Endodermal cell (in vitro differentiated cells): ENCODE results near the gene HES6. TPM values are rescaled to one million over a fixed set of nuclear protein-coding genes. Genes with fewer than 3 reads are reported as not detected.

Experiments
- DNase-seq: peaks from one replicate; pipeline ENCODE4 v3.0.0-alpha.2; 2017
- H3K27ac ChIP-seq: 2 replicates; pipeline ENCODE4 v1.5.1; 2013; ENCODE audit warnings: mild to moderate bottlenecking, low read depth, low read length, moderate library complexity
- H3K27me3 ChIP-seq: 2 replicates; pipeline ENCODE4 v1.6.1; 2013; ENCODE audit warnings: mild to moderate bottlenecking, low read length, moderate library complexity; ENCODE audit not compliant: insufficient read depth, control insufficient read depth, poor library complexity, severe bottlenecking
- H3K36me3 ChIP-seq: 2 replicates; pipeline ENCODE4 v1.7.0; 2013; ENCODE audit warnings: mild to moderate bottlenecking, low read length, moderate library complexity; ENCODE audit not compliant: control insufficient read depth, insufficient read depth
- H3K4me1 ChIP-seq: one replicate; pipeline ENCODE4 v1.7.0; 2013; ENCODE audit warnings: low read length; ENCODE audit not compliant: control insufficient read depth, insufficient read depth
- H3K4me3 ChIP-seq: 2 replicates; pipeline ENCODE4 v1.5.1; 2013; ENCODE audit warnings: mild to moderate bottlenecking, low read length, moderate library complexity
- H3K9ac ChIP-seq: 2 replicates; pipeline ENCODE4 v1.6.1; 2013; ENCODE audit warnings: mild to moderate bottlenecking, low read length, moderate library complexity; ENCODE audit not compliant: poor library complexity, severe bottlenecking; ENCODE audit errors: extremely low read depth
- H3K9me3 ChIP-seq: 2 replicates; pipeline ENCODE4 v1.6.1; 2013; ENCODE audit warnings: mild to moderate bottlenecking, low read length, moderate library complexity; ENCODE audit not compliant: control insufficient read depth
- H3K27ac Mint-ChIP-seq: 2 replicates; pipeline ENCODE4 v1.8.0; 2020; ENCODE audit warnings: mixed read lengths
- H3K27me3 Mint-ChIP-seq: 2 replicates; pipeline ENCODE4 v1.8.0; 2021; ENCODE audit warnings: mild to moderate bottlenecking, mixed read lengths; ENCODE audit not compliant: insufficient read depth
- H3K36me3 Mint-ChIP-seq: 2 replicates; pipeline ENCODE4 v1.8.0; 2020; ENCODE audit warnings: low read depth, mixed read lengths
- H3K4me1 Mint-ChIP-seq: 2 replicates; pipeline ENCODE4 v1.8.0; 2020; ENCODE audit warnings: mixed read lengths
- H3K4me3 Mint-ChIP-seq: 2 replicates; pipeline ENCODE4 v1.8.0; 2020; ENCODE audit warnings: mild to moderate bottlenecking, moderate library complexity, mixed read lengths
- H3K9me3 Mint-ChIP-seq: 2 replicates; pipeline ENCODE4 v1.8.0; 2020; ENCODE audit warnings: mild to moderate bottlenecking, mixed read lengths
- CTCF ChIP-seq: fragments of 200-600 bp; sonication (generic); conservative IDR thresholded peaks from 2 replicates; pipeline ENCODE4 v1.5.0; 2021; ENCODE audit warnings: antibody characterized with exemption, mild to moderate bottlenecking
- WGBS, 2 experiments: methylation state at CpG; one replicate each; pipeline versions ENCODE4 v1.1.5 to v1.1.7; 2013; ENCODE audit warnings: missing lambda C conversion rate in 2 of 2, mixed read lengths in 1 of 2; ENCODE audit not compliant: insufficient coverage in 1 of 2, insufficient read length in 1 of 2; 5-methylcytosine and 5-hydroxymethylcytosine counted together
- total RNA-seq, 2 donors: library from RNA; stranded (reverse); fragmentation: NEBNext Ultra II Directional in 1 of 2; extraction: Animal tissue kit (Norgen Biotek cat#: 25700) in 1 of 2; gene quantifications; 2 replicates in 1 of 2; 3 replicates in 1 of 2; pipeline ENCODE4 v1.2.1, GENCODE V29; 2021

The HES6 gene
- total RNA-seq, 2 donors from 2014 or later = 17.8 to 26.3 TPM

DNA sequence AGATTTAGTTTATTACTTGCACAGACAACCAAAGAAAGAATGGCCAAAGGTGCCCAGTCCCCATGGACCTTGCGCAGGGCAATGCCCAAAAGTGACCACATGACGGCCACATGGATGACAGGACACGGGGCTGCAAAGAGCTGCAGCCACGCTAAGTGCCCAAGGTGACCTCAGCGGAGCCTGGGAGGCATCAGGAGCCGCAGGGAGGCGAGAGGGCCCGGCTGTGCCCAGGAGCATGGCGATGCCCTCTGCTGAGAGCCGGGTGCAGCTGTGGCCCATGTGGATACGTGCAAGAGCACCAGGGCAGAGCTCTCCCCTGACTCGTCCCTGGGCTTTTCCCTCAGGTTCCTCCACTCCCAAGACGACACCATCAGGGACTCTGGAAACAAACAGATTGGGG is 14.7 kb downstream of the HES6 start:
- Histone ChIP-seq H3K9ac (no peak overlapping the region), H3K27me3 (peaks cover 1% of the 10 kb centered on the region), H3K36me3 (no peaks in the 10 kb centered on the region), H3K4me1 (no peaks in the 10 kb centered on the region), H3K9me3 (no peaks in the 10 kb centered on the region), H3K27ac (no peak overlapping the region), H3K4me3 (no peak overlapping the region)
- Mint-ChIP-seq H3K36me3 (no peaks in the 10 kb centered on the region), H3K27ac (no peak overlapping the region), H3K9me3 (no peaks in the 10 kb centered on the region), H3K4me1 (no peaks in the 10 kb centered on the region), H3K27me3 (peaks cover 24% of the 10 kb centered on the region), H3K4me3 (no peak overlapping the region)
- no peak for TF ChIP-seq CTCF
- 86 to 87% methylated on average over 8 to 13 of the region's 13 CpGs for WGBS, 2 experiments
- no peak for DNase-seq

GRCh38 chr2:238224356-238225035 is 15.3 kb downstream of the HES6 start:
- Mint-ChIP-seq H3K27me3 (peaks cover 18% of the 10 kb centered on the region), H3K4me3 (no peak overlapping the region), H3K4me1 (no peaks in the 10 kb centered on the region), H3K27ac (no peak overlapping the region), H3K36me3 (no peaks in the 10 kb centered on the region), H3K9me3 (no peaks in the 10 kb centered on the region)
- Histone ChIP-seq H3K36me3 (no peaks in the 10 kb centered on the region), H3K4me3 (no peak overlapping the region), H3K27ac (no peak overlapping the region), H3K9me3 (no peaks in the 10 kb centered on the region), H3K27me3 (no peaks in the 10 kb centered on the region), H3K4me1 (no peaks in the 10 kb centered on the region), H3K9ac (no peak overlapping the region)
- DNase-seq = no peak
- WGBS, 2 experiments = 95 to 96% methylated on average over 23 to 28 of the region's 29 CpGs
- no peak for TF ChIP-seq CTCF

GRCh38 chr2:238220892-238221521 is 18.8 kb downstream of the HES6 start:
- WGBS, 2 experiments = 88 to 89% methylated on average over 17 to 23 of the region's 23 CpGs
- H3K4me3 ChIP-seq = no peak overlapping the region
- no peak overlapping the region for H3K9ac ChIP-seq
- H3K9me3 ChIP-seq = no peaks in the 10 kb centered on the region
- no peak overlapping the region for H3K27ac ChIP-seq
- Mint-ChIP-seq H3K9me3 (peaks cover 1% of the 10 kb centered on the region), H3K27me3 (no peaks in the 10 kb centered on the region), H3K4me1 (no peaks in the 10 kb centered on the region), H3K27ac (no peak overlapping the region), H3K36me3 (no peaks in the 10 kb centered on the region), H3K4me3 (no peak overlapping the region)
- H3K4me1 ChIP-seq = no peaks in the 10 kb centered on the region
- H3K36me3 ChIP-seq = no peaks in the 10 kb centered on the region
- DNase-seq = peak; percentile 67
- H3K27me3 ChIP-seq = no peaks in the 10 kb centered on the region
- no peak for TF ChIP-seq CTCF
